ENCODE results near the gene ATP11A. TPM values are rescaled to one million over a fixed set of nuclear protein-coding genes. Genes with fewer than 3 reads are reported as not detected.
A peak's percentile ranks its signal among the peaks of the same experiment; 100 is the strongest.

Gene ATP11A
- total RNA-seq, 1 experiment from 2014 or later = 65.3 TPM

- Histone ChIP-seq H3K23ac (ENCODE audit: insufficient read length, low read depth, low read length) (no peak overlapping the region), H3K27ac (ENCODE audit: insufficient read length, low read depth, low read length) (peak overlapping the region; percentile 1), H2BK120ac (ENCODE audit: low read depth, low read length, poor library complexity, severe bottlenecking) (no peak overlapping the region), H3K4me1 (ENCODE audit: insufficient read depth, low read length) (peaks cover 7% of the 10 kb centered on the region; the same call in 1 of the 2 replicates), H2BK20ac (ENCODE audit: low read depth, low read length, poor library complexity, severe bottlenecking) (no peak overlapping the region), H3K4me2 (ENCODE audit: insufficient read depth, insufficient read length, low read length) (peak overlapping the region; percentile 4), H3K18ac (ENCODE audit: insufficient read length, low read depth, low read length) (no peak overlapping the region), H4K8ac (replicated peaks; ENCODE audit: insufficient read length, low read depth, low read length) (no peak overlapping the region), H3K9me3 (ENCODE audit: control insufficient read depth, low read depth, low read length) (no peaks in the 10 kb centered on the region), H3K79me1 (ENCODE audit: insufficient read depth, low read depth, low read length, poor library complexity, severe bottlenecking) (no peaks in the 10 kb centered on the region), H3K56ac (ENCODE audit: insufficient read length, low read depth, low read length) (no peak overlapping the region), H4K20me1 (ENCODE audit: control insufficient read depth, insufficient read depth, insufficient read length) (no peaks in the 10 kb centered on the region), H2BK5ac (ENCODE audit: insufficient read length, low read length) (no peak overlapping the region), H2AK5ac (ENCODE audit: insufficient read length, low read length) (no peak overlapping the region), H2BK15ac (ENCODE audit: low read depth, low read length) (no peak overlapping the region), H4K5ac (ENCODE audit: insufficient read length, low read depth, low read length) (no peak overlapping the region), H3K23me2 (ENCODE audit: insufficient read length, low read depth, low read length, poor library complexity, severe bottlenecking) (no peaks in the 10 kb centered on the region), H3K9ac (ENCODE audit: extremely low read depth, insufficient read length, low read length) (no peak overlapping the region), H2BK12ac (ENCODE audit: insufficient read length, low read depth, low read length) (no peak overlapping the region), H2AFZ (ENCODE audit: low read length) (no peak overlapping the region), H3T11ph (ENCODE audit: low read length) (no peak overlapping the region), H3K79me2 (ENCODE audit: insufficient read depth, low read length) (no peaks in the 10 kb centered on the region; the same call in 1 of the 2 replicates), H4K91ac (ENCODE audit: insufficient read length, low read depth, low read length) (no peak overlapping the region), H3K27me3 (ENCODE audit: insufficient read depth, low read length) (no peaks in the 10 kb centered on the region), H3K4ac (ENCODE audit: low read depth, low read length) (no peak overlapping the region), H3K14ac (ENCODE audit: insufficient read depth, low read length) (no peak overlapping the region)
- Mint-ChIP-seq H3K27me3 (ENCODE audit: low read depth) (peaks cover 14% of the 10 kb centered on the region), H3K4me1 (peaks cover 72 to 73% of the 10 kb centered on the region in 2 experiments), H3K4me3 (peak overlapping the region; percentile 38 to 55; a peak in 4 of 5 replicates), H3K9me3 (peaks cover 16 to 19% of the 10 kb centered on the region in 2 experiments), H3K36me3 (ENCODE audit: insufficient read depth in 1 of 3, low read depth in 3 of 3) (peaks cover 40 to 50% (median 48%) of the 10 kb centered on the region in 3 experiments), H3K27ac (peak overlapping the region; percentile 94 to 98 (median 98))
- DNase-seq = peak; percentile 93
- TF ChIP-seq CTCF (conservative IDR thresholded peaks at IDR 0.05) = no peak
- WGBS (ENCODE audit: extremely low coverage, insufficient read length, low lambda C conversion rate) = no CpG with 5 or more reads among the region's 20 CpGs
Observed at GRCh38 chr13:112905990-112906641, 216.3 kb downstream of the ATP11A start.

All from H9 (cell line).